Stomach (tissue), 4 donors: ENCODE measurements around the gene PRKN.

Experiments
- POLR2A ChIP-seq, 4 donors: fragments of 450-650 bp; IDR thresholded peaks; one replicate each; pipeline ENCODE4 v1.6.1; 2016; ENCODE audit warnings: antibody characterized with exemption in 4 of 4, control low read depth in 2 of 4, mild to moderate bottlenecking in 1 of 4, moderate library complexity in 1 of 4
- TF ChIP-seq, protein P1 (sequence below), 7 experiments: fragments of 450-650 bp in 4 of 7; fragments of 200-600 bp in 3 of 7; sonication (generic) in 3 of 7; IDR thresholded peaks; one replicate each; pipeline ENCODE4 v1.5.1; 2016 to 2019; ENCODE audit warnings: antibody characterized with exemption in 7 of 7, control low read depth in 2 of 7, mild to moderate bottlenecking in 1 of 7

DNA sequence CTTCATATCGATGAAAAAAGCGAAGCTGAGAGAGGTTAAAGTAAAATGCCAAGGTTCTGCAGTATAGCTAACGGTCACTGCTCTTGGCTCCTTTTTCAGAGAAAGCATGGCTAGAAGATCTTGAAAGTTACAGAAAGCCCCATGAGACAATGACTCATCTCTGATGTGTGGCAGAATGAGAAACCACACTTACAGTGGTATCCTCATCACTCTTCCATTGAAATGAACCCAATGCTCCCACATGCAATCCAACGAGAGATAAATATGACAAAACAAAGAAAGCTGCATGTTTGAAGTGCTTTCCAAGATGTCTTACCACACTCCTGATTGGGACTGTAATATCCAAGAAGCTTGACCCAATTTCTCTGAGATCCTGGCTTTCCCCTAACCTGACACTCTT is 694.9 kb downstream of the PRKN start:
- TF ChIP-seq, protein P1, sequence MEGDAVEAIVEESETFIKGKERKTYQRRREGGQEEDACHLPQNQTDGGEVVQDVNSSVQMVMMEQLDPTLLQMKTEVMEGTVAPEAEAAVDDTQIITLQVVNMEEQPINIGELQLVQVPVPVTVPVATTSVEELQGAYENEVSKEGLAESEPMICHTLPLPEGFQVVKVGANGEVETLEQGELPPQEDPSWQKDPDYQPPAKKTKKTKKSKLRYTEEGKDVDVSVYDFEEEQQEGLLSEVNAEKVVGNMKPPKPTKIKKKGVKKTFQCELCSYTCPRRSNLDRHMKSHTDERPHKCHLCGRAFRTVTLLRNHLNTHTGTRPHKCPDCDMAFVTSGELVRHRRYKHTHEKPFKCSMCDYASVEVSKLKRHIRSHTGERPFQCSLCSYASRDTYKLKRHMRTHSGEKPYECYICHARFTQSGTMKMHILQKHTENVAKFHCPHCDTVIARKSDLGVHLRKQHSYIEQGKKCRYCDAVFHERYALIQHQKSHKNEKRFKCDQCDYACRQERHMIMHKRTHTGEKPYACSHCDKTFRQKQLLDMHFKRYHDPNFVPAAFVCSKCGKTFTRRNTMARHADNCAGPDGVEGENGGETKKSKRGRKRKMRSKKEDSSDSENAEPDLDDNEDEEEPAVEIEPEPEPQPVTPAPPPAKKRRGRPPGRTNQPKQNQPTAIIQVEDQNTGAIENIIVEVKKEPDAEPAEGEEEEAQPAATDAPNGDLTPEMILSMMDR (IDR thresholded peaks at IDR 0.05): no peak
- TF ChIP-seq POLR2A (IDR thresholded peaks at IDR 0.05): no peak
